A673 (cell line): ENCODE measurements around the gene MRPL54.

Source experiments
- EZH2 ChIP-seq: fragments of 200-600 bp; sonication (generic); IDR thresholded peaks from 2 replicates; pipeline ENCODE4 v1.6.1; 2017; ENCODE audit warnings: borderline replicate concordance, low read depth, mild to moderate bottlenecking, mixed read lengths, antibody characterized with exemption, low read length; ENCODE audit not compliant: poor library complexity, severe bottlenecking
- TF ChIP-seq, protein P1 (sequence below): fragments of 300-800, 200-600 bp; sonication (generic); conservative IDR thresholded peaks from 2 replicates; pipeline ENCODE4 v1.5.1; 2017; ENCODE audit warnings: low read depth, mild to moderate bottlenecking, antibody characterized with exemption, low read length, moderate library complexity, mixed read lengths

DNA sequence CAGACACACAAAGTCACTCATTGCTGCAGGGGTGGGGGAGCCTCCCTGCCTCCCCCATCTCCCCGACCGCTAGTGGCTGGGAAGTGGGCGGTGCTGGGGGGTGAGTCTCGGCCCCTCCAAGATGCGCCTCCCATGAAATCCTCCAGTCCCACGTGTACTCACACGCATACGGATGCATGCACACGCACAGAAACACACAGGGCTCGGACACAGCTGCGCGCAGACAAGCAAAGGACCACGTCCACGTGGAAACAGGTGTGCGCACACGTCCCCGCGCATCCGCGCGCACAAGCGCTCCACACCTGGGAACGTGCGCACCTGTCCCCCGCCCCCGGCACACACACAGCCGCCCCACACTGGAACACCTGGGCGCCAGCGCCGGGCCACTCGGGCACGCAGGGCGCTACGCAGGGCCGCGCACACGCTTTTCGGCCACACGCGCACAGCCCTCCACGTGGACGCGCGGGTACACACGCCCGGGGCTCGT, 23.0 kb downstream of the MRPL54 start:
- TF ChIP-seq, protein P1, sequence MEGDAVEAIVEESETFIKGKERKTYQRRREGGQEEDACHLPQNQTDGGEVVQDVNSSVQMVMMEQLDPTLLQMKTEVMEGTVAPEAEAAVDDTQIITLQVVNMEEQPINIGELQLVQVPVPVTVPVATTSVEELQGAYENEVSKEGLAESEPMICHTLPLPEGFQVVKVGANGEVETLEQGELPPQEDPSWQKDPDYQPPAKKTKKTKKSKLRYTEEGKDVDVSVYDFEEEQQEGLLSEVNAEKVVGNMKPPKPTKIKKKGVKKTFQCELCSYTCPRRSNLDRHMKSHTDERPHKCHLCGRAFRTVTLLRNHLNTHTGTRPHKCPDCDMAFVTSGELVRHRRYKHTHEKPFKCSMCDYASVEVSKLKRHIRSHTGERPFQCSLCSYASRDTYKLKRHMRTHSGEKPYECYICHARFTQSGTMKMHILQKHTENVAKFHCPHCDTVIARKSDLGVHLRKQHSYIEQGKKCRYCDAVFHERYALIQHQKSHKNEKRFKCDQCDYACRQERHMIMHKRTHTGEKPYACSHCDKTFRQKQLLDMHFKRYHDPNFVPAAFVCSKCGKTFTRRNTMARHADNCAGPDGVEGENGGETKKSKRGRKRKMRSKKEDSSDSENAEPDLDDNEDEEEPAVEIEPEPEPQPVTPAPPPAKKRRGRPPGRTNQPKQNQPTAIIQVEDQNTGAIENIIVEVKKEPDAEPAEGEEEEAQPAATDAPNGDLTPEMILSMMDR, result no peak
- no peak for TF ChIP-seq EZH2
